ENCODE results near the gene NLGN1. TPM values are rescaled to one million over a fixed set of nuclear protein-coding genes. Genes with fewer than 3 reads are reported as not detected.

The NLGN1 gene
- under 0.01 TPM in 2 replicates for total RNA-seq

DNA sequence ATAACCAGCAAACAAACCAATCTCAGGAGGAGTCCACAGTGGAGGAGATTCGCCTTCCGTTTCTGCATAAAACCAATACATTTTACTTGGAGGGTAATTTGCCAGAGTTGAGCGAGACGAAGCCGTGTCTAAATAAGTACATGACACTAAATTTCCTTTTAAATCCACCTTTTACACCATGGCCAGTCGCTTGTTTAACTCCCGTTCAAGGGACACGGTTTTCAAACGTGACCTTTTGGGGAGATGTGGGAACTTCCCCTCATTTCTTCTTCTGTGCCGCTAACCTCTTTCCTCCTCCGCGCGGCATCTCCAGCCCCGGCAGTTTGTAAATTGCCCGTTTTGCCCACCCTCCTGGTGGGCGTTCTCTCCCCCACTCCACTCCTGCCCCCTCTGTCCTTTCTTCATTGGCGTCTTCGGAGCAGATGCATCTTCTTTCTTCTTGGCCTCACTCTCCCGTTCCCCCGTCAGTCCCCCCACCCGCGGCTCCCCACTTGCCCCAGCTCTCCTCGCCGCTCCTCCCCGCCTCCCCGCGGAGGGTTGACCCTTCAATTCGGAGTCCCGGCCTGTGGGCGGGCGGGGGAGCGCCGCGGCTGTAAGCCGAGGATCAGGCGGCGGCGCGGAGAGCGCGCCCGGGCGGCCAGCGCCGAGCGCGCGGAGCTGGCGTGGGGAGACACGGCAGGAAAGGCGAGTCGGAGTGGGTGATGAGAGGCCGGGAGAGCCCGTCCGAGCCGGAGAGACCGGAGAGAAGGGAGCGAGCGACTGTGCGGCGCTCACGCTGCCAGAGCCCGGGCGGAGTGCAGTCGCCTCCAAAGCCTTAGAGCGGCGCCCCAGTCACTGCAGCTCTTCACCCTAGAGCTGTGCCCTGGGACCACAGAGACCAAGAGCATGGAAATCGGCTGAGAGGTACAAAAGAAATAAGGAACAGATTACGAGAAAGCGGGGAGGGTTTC, at the start of gene NLGN1:
Gene NLGN1, plus strand, starts transcription at position 584 of the 950 bp plus-strand sequence.

